A549 (cell line): Measurements from ENCODE around the gene ACOXL.

ENCODE experiments used
- MAFK ChIP-seq: fragments of 450-650 bp; IDR thresholded peaks from 2 replicates; pipeline ENCODE4 v1.6.1; 2014; ENCODE audit not compliant: partially characterized antibody
- TF ChIP-seq, protein P1 (sequence below): fragments of >200 bp; sonication (Bioruptor Twin); formaldehyde crosslinking; IDR thresholded peaks from 3 replicates; pipeline ENCODE4 v1.5.1; 2016
- TF ChIP-seq, protein P2 (sequence below): fragments of 450-650 bp; IDR thresholded peaks from 2 replicates; pipeline ENCODE4 v1.6.1; 2014; ENCODE audit warnings: antibody characterized with exemption
- TF ChIP-seq, protein P3 (sequence below): fragments of >200 bp; sonication (Bioruptor Twin); formaldehyde crosslinking; IDR thresholded peaks from 2 replicates; pipeline ENCODE4 v1.6.1; 2016

DNA sequence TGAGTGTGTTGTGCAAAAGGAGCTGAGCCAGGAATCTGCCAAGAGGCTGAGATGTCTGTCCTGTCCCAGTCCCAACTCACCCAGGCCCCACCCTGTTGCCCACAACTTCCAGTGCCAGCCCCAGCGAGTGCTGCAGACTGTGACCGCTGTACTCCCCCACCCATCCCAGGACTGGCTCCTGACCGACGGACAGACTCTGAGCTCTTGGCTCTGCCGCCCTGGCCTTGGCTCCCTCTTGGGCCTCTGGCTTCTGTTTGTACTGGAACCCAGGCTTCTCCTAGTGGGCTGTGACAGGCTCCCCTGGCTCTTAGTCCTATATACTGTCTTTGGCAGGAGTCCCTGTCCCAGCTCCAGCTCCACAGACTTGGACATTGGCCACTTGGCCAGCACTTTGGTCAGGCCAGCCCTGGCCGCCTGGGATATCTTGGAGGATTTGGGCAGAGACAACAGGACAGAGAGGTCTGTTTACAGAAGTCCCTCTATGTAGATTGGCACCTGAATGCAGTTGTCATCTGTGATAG is 41.1 kb downstream of the ACOXL start:
- TF ChIP-seq, protein P1, sequence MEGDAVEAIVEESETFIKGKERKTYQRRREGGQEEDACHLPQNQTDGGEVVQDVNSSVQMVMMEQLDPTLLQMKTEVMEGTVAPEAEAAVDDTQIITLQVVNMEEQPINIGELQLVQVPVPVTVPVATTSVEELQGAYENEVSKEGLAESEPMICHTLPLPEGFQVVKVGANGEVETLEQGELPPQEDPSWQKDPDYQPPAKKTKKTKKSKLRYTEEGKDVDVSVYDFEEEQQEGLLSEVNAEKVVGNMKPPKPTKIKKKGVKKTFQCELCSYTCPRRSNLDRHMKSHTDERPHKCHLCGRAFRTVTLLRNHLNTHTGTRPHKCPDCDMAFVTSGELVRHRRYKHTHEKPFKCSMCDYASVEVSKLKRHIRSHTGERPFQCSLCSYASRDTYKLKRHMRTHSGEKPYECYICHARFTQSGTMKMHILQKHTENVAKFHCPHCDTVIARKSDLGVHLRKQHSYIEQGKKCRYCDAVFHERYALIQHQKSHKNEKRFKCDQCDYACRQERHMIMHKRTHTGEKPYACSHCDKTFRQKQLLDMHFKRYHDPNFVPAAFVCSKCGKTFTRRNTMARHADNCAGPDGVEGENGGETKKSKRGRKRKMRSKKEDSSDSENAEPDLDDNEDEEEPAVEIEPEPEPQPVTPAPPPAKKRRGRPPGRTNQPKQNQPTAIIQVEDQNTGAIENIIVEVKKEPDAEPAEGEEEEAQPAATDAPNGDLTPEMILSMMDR, result no peak
- no peak for TF ChIP-seq MAFK
- TF ChIP-seq, protein P2, sequence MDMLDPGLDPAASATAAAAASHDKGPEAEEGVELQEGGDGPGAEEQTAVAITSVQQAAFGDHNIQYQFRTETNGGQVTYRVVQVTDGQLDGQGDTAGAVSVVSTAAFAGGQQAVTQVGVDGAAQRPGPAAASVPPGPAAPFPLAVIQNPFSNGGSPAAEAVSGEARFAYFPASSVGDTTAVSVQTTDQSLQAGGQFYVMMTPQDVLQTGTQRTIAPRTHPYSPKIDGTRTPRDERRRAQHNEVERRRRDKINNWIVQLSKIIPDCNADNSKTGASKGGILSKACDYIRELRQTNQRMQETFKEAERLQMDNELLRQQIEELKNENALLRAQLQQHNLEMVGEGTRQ, result no peak
- TF ChIP-seq, protein P3, sequence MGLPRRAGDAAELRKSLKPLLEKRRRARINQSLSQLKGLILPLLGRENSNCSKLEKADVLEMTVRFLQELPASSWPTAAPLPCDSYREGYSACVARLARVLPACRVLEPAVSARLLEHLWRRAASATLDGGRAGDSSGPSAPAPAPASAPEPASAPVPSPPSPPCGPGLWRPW, result no peak
